Prostate gland (tissue), 2 donors: ENCODE data around the gene CNGA4.

Source experiments
- CTCF ChIP-seq, 4 experiments: fragments of 200-600 bp in 2 of 4; fragments of 450-650 bp in 2 of 4; sonication (generic) in 2 of 4; IDR thresholded peaks; 1 replicate in 3 of 4; 2 replicates in 1 of 4; pipeline ENCODE4 v1.5.1; 2016 to 2019; ENCODE audit warnings: antibody characterized with exemption in 4 of 4, mild to moderate bottlenecking in 2 of 4, moderate library complexity in 2 of 4
- POLR2A ChIP-seq: fragments of 450-650 bp; IDR thresholded peaks from one replicate; pipeline ENCODE4 v1.6.1; 2016; ENCODE audit warnings: antibody characterized with exemption, mild to moderate bottlenecking
- POLR2AphosphoS5 ChIP-seq: sonication (generic); formaldehyde crosslinking; IDR thresholded peaks from one replicate; pipeline ENCODE4 v1.6.1; 2017; ENCODE audit warnings: antibody characterized with exemption

- no peak for TF ChIP-seq POLR2A
- TF ChIP-seq CTCF (IDR thresholded peaks at IDR 0.05), result no peak
- no peak for TF ChIP-seq POLR2AphosphoS5
Measured at GRCh38 chr11:6233984-6234386, 4.9 kb upstream of the CNGA4 start.
